Mesothelial cell of epicardium (in vitro differentiated cells): ENCODE measurements around the gene ARL8B. TPM values are rescaled to one million over a fixed set of nuclear protein-coding genes. Genes with fewer than 3 reads are reported as not detected.
"Not testable (repeated sequence)": the region's sequence is repeated elsewhere in the genome, so short reads cannot be mapped to it uniquely, and the experiment has no call there.

Source experiments
- DNase-seq, 2 experiments: peaks; one replicate each; pipeline ENCODE4 v3.0.0; 2021; ENCODE audit warnings: low spot score in 2 of 2; ENCODE audit not compliant: unreplicated experiment in 2 of 2
- H3K27ac Mint-ChIP-seq: 2 replicates; pipeline ENCODE4 v1.8.0; 2021; ENCODE audit warnings: mixed read lengths
- H3K27me3 Mint-ChIP-seq: 2 replicates; pipeline ENCODE4 v1.8.0; 2021; ENCODE audit warnings: low read depth, mixed read lengths
- H3K36me3 Mint-ChIP-seq: 2 replicates; pipeline ENCODE4 v1.8.0; 2021; ENCODE audit warnings: mixed read lengths
- H3K4me1 Mint-ChIP-seq: 2 replicates; pipeline ENCODE4 v1.8.0; 2021; ENCODE audit warnings: mixed read lengths
- H3K4me3 Mint-ChIP-seq: 2 replicates; pipeline ENCODE4 v1.8.0; 2021; ENCODE audit warnings: mild to moderate bottlenecking, moderate library complexity, mixed read lengths
- H3K9me3 Mint-ChIP-seq: 2 replicates; pipeline ENCODE4 v1.8.0; 2021; ENCODE audit warnings: mixed read lengths
- CTCF ChIP-seq: fragments of 200-600 bp; sonication (generic); IDR thresholded peaks from one replicate; pipeline ENCODE4 v1.5.0; 2021; ENCODE audit warnings: antibody characterized with exemption; ENCODE audit not compliant: unreplicated experiment
- total RNA-seq: library from RNA; stranded (reverse); gene quantifications from 3 replicates; pipeline ENCODE4 v1.2.1, GENCODE V29; 2021

Gene ARL8B
- total RNA-seq, 1 donor from 2014 or later: 36.9 TPM

GRCh38 chr3:5141760-5142159 is 19.7 kb downstream of the ARL8B start:
- no peak for TF ChIP-seq CTCF
- Mint-ChIP-seq H3K27me3 (no peaks in the 10 kb centered on the region), H3K36me3 (peaks cover 56% of the 10 kb centered on the region), H3K4me1 (peaks cover 15% of the 10 kb centered on the region), H3K9me3 (peaks cover 55% of the 10 kb centered on the region), H3K4me3 (no peak overlapping the region), H3K27ac (no peak overlapping the region)
- DNase-seq: no peak

- H3K4me3 Mint-ChIP-seq: no peak overlapping the region
- DNase-seq: no peak
- H3K36me3 Mint-ChIP-seq: peaks cover 71% of the 10 kb centered on the region
- no peak for TF ChIP-seq CTCF
- H3K9me3 Mint-ChIP-seq: peaks cover 69% of the 10 kb centered on the region
- H3K27ac Mint-ChIP-seq: no peak overlapping the region
- no peaks in the 10 kb centered on the region for H3K27me3 Mint-ChIP-seq
- peaks cover 6% of the 10 kb centered on the region for H3K4me1 Mint-ChIP-seq
Measured at GRCh38 chr3:5143464-5143863, 21.4 kb downstream of the ARL8B start.

GRCh38 chr3:5144316-5144994 is 22.4 kb downstream of the ARL8B start:
- Mint-ChIP-seq H3K36me3 (peaks cover 74% of the 10 kb centered on the region), H3K4me3 (no peak overlapping the region), H3K4me1 (peaks cover 2% of the 10 kb centered on the region), H3K9me3 (peaks cover 69% of the 10 kb centered on the region), H3K27me3 (no peaks in the 10 kb centered on the region), H3K27ac (no peak overlapping the region)
- no peak for DNase-seq
- no peak for TF ChIP-seq CTCF

GRCh38 chr3:5145120-5145519 is 23.0 kb downstream of the ARL8B start:
- DNase-seq: no peak
- H3K9me3 Mint-ChIP-seq: peaks cover 69% of the 10 kb centered on the region
- H3K4me1 Mint-ChIP-seq: peaks cover 2% of the 10 kb centered on the region
- no peak for TF ChIP-seq CTCF
- H3K36me3 Mint-ChIP-seq: peaks cover 76% of the 10 kb centered on the region
- no peak overlapping the region for H3K4me3 Mint-ChIP-seq
- H3K27ac Mint-ChIP-seq: no peak overlapping the region
- H3K27me3 Mint-ChIP-seq: no peaks in the 10 kb centered on the region

GRCh38 chr3:5147152-5147551 is 25.1 kb downstream of the ARL8B start:
- not testable (repeated sequence) for H3K27me3 Mint-ChIP-seq, H3K4me1 Mint-ChIP-seq, H3K27ac Mint-ChIP-seq, DNase-seq, H3K4me3 Mint-ChIP-seq
- Mint-ChIP-seq H3K36me3 (peaks cover 67% of the 10 kb centered on the region), H3K9me3 (peaks cover 56% of the 10 kb centered on the region)

- no peak for DNase-seq
- H3K36me3 Mint-ChIP-seq: peaks cover 59% of the 10 kb centered on the region
- H3K9me3 Mint-ChIP-seq: peaks cover 54% of the 10 kb centered on the region
- no peak for TF ChIP-seq CTCF
- H3K4me1 Mint-ChIP-seq: no peaks in the 10 kb centered on the region
- H3K4me3 Mint-ChIP-seq: no peak overlapping the region
- no peaks in the 10 kb centered on the region for H3K27me3 Mint-ChIP-seq
- H3K27ac Mint-ChIP-seq: no peak overlapping the region
Measured at GRCh38 chr3:5149306-5149880, 27.3 kb downstream of the ARL8B start.
